Fibroblast of the aortic adventitia (primary cell): Measurements from ENCODE around the gene GPRC5C. TPM values are rescaled to one million over a fixed set of nuclear protein-coding genes. Genes with fewer than 3 reads are reported as not detected.

Experiments used
- DNase-seq: peaks from one replicate; pipeline ENCODE4 v3.0.0-alpha.2; 2010; ENCODE audit warnings: low read depth
- H3K4me3 ChIP-seq: 2 replicates; pipeline ENCODE4 v1.5.1; 2011; ENCODE audit warnings: low read depth, mild to moderate bottlenecking, control low read depth, low read length, moderate library complexity
- total RNA-seq: library from RNA; depleted of rRNA; stranded (reverse); fragments of >200 nt; gene quantifications from 2 replicates; pipeline ENCODE4 v1.2.3, GENCODE V29; 2012; ENCODE audit warnings: low replicate concordance
- TF ChIP-seq, protein P1 (sequence below): IDR thresholded peaks from 2 replicates; pipeline ENCODE4 v1.5.1; 2011; ENCODE audit warnings: mild to moderate bottlenecking, low read length, control low read depth, inconsistent platforms; ENCODE audit not compliant: insufficient read depth

Gene GPRC5C
- total RNA-seq, 1 donor = 0.99 TPM

DNA sequence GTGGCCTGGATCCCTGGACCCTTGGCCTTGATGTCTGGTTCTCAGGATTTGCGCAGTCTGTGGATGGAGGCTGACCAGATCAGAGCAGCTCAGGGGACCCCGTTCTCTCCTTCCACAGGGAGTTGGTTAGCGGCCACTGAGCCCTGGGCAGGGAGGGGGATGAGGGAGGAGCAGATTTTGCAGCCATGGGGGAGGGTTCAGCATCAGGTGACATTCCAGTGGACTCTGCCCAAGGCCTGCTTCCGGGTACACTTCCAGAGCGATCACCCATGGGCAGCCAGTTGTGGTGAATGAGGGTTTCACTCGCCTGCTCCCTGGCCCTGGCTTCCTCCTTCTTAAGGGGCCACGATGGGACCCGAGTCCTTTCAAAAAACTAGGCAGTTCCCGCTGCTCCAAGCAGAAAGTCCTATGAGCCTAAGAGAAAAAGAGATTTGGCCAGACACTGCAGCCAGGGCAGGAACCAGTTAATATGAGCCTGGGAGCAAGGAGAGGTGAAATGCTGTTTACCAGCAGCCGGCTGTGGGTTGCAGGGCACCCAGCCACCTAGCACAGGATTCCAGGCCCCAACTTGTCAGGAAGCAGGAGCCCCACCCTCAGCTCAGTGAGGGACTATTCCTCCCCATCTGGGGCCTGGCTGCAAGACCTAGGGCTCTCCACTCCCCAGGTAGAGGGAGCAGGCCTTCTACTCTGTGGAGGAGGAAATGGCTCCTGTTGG lies 4.7 kb upstream of the GPRC5C start:
- DNase-seq = no peak
- H3K4me3 ChIP-seq = no peak overlapping the region
- TF ChIP-seq, protein P1, sequence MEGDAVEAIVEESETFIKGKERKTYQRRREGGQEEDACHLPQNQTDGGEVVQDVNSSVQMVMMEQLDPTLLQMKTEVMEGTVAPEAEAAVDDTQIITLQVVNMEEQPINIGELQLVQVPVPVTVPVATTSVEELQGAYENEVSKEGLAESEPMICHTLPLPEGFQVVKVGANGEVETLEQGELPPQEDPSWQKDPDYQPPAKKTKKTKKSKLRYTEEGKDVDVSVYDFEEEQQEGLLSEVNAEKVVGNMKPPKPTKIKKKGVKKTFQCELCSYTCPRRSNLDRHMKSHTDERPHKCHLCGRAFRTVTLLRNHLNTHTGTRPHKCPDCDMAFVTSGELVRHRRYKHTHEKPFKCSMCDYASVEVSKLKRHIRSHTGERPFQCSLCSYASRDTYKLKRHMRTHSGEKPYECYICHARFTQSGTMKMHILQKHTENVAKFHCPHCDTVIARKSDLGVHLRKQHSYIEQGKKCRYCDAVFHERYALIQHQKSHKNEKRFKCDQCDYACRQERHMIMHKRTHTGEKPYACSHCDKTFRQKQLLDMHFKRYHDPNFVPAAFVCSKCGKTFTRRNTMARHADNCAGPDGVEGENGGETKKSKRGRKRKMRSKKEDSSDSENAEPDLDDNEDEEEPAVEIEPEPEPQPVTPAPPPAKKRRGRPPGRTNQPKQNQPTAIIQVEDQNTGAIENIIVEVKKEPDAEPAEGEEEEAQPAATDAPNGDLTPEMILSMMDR = no peak

DNA sequence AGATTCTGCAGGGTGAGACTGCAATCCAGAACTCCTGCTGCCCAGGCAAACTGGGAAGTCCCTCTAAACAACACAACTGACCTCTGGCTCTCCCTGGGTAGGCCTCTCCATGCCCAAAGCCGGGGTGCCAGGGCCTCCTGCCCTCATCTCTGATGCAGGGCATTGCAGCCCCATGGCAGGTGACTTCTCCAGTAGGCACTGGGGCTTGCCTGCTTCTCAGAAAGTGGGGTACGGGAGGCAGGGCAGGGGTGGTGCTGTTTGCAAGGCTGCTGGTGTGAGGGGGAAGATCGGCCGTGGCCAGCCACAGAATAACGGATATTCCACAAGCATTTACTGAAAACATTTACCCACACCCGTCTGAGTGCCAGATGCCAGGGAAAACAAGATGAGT lies 4.1 kb upstream of the GPRC5C start:
- TF ChIP-seq, protein P1 = no peak
- H3K4me3 ChIP-seq = no peak overlapping the region
- DNase-seq = no peak

DNA sequence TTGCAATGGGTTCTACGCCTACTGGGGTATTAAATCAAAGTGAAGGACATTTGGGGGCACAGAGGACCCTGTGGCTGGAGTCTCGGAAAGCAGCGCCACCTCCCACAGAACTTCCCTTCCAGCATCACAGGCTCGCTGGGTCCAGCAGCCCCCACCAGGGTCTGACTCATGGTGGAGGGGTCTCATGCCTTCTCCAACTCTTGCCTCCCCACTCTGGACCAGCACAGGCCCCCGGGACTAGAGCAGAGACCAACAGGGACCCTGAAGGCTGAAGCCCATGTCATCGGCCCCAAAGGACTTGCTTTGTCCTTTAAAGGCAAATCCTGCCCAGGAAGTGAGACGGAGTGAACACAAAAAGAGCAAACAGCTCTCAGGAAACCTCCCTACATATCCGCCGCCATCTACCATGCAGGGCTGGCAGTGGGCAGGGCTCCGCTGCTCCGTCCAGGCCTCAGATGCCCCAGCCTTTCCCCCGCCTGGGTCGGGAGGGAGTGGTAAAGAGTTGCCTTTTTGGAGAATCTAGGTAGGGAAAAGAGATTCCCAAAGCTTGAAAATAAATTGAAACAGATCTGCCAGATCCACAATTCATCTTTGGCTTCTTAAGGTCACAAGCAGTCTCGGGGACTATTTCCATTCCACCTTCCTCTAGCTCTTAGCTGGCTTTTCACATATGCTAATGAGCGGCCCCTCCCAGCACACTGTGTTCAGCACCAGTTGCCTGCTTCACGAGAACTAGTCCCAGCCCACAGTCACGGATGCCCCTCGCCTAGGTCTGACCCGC lies 2.1 kb upstream of the GPRC5C start:
- no peak for DNase-seq
- TF ChIP-seq, protein P1 = no peak
- no peak overlapping the region for H3K4me3 ChIP-seq

GRCh38 chr17:74430385-74430705 lies 1.5 kb upstream of the GPRC5C start:
- H3K4me3 ChIP-seq = no peak overlapping the region
- TF ChIP-seq, protein P1 = no peak
- DNase-seq = no peak

- TF ChIP-seq, protein P1 = no peak
- peak overlapping the region; percentile 41 for H3K4me3 ChIP-seq
- DNase-seq = peak; percentile 60
Observed at GRCh38 chr17:74430706-74431567, 951 bp upstream of the GPRC5C start.

- no peak for DNase-seq
- no peak overlapping the region for H3K4me3 ChIP-seq
- TF ChIP-seq, protein P1 = no peak
Observed at GRCh38 chr17:74432424-74432690, 469 bp downstream of the GPRC5C start.
